GM12892 (cell line): ENCODE measurements around the gene TIMM23.

Experiments
- POLR2A ChIP-seq: IDR thresholded peaks from 2 replicates; pipeline ENCODE4 v1.6.1; 2011; ENCODE audit warnings: low read depth, low read length, control low read depth
- POLR2AphosphoS5 ChIP-seq: IDR thresholded peaks from 2 replicates; pipeline ENCODE4 v1.6.1; 2011; ENCODE audit warnings: low read depth, low read length, control low read depth

DNA sequence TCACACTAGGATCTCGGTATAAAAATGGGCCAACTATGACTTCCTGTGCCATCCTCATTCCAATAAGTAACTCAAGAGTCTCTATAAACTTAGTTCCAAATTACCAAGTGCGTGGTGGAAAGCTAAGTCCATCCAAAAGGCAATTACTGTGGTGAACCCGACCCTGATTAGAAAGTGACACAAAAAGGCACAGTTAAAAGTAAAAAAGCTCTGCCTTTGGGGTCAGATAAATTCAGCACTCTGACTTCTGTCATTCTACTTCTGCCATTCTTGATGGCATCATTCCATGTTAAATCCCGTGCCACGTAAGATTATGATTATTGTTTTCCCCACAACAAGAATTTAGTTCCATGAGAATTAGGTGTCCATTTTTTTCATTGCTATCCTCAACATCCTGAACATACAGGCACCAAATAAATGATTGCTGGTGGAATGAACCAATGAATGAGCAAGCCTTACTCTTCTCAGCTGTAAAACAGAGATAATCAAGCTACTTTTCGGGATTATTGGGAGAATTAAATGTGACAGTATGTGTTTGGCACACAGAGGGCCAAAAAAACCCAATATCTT lies 57.3 kb downstream of the TIMM23 start:
- TF ChIP-seq POLR2A = no peak
- no peak for TF ChIP-seq POLR2AphosphoS5
